Activated CD4-positive, alpha-beta memory T cell treated with anti-CD3 and anti-CD28 coated beads, Interleukin-2, amount 10 ng/mL, durations not matched to agents 7 days and 5 days (primary cell): ENCODE measurements around the gene LCN10. TPM values are rescaled to one million over a fixed set of nuclear protein-coding genes. Genes with fewer than 3 reads are reported as not detected.

Source experiments
- CTCF ChIA-PET: fragments of 350-600 bp; sonication (Branson Sonifier 250); formaldehyde crosslinking; loops from one replicate; lab custom pipeline; 2021; ENCODE audit warnings: antibody characterized with exemption, inconsistent platforms; lab: Charles Lee
- POLR2A ChIA-PET: fragments of 350-600 bp; sonication (Branson Sonifier 250); formaldehyde crosslinking; loops from one replicate; lab custom pipeline; 2021; ENCODE audit warnings: antibody characterized with exemption; lab: Charles Lee
- DNase-seq: peaks from one replicate; pipeline ENCODE4 v3.0.0-alpha.2; 2020
- H3K27ac Mint-ChIP-seq: one replicate; pipeline ENCODE4 v1.8.0; 2021; ENCODE audit warnings: mild to moderate bottlenecking, mixed read lengths
- H3K27me3 Mint-ChIP-seq: one replicate; pipeline ENCODE4 v1.8.0; 2021; ENCODE audit warnings: mixed read lengths
- H3K36me3 Mint-ChIP-seq: one replicate; pipeline ENCODE4 v1.8.0; 2021; ENCODE audit warnings: low read depth, mixed read lengths
- H3K4me1 Mint-ChIP-seq: one replicate; pipeline ENCODE4 v1.8.0; 2021; ENCODE audit warnings: mixed read lengths
- H3K4me3 Mint-ChIP-seq: one replicate; pipeline ENCODE4 v1.8.0; 2021; ENCODE audit warnings: mild to moderate bottlenecking, mixed read lengths
- H3K9me3 Mint-ChIP-seq: one replicate; pipeline ENCODE4 v1.8.0; 2021; ENCODE audit warnings: mixed read lengths
- total RNA-seq, 2 experiments: library from RNA; stranded (reverse); gene quantifications; one replicate each; pipeline ENCODE4 v1.2.3, GENCODE V29; 2021

LCN10 gene
- total RNA-seq, 2 experiments from 2014 or later: not detected

GRCh38 chr9:136690104-136690805, 52.5 kb downstream of the LCN10 start:
- POLR2A ChIA-PET: interaction anchor here (0.7 kb wide), 1 partner anchor 37 kb away, joined by 3 read pairs; no protein-coding TSS in a partner anchor
- H3K27me3 Mint-ChIP-seq: peaks cover 11% of the 10 kb centered on the region
- H3K36me3 Mint-ChIP-seq: no peaks in the 10 kb centered on the region
- peaks cover 6% of the 10 kb centered on the region for H3K4me1 Mint-ChIP-seq
- no peak for DNase-seq
- no peaks in the 10 kb centered on the region for H3K9me3 Mint-ChIP-seq
- CTCF ChIA-PET: no interaction called here
- no peak overlapping the region for H3K27ac Mint-ChIP-seq
- no peak overlapping the region for H3K4me3 Mint-ChIP-seq

DNA sequence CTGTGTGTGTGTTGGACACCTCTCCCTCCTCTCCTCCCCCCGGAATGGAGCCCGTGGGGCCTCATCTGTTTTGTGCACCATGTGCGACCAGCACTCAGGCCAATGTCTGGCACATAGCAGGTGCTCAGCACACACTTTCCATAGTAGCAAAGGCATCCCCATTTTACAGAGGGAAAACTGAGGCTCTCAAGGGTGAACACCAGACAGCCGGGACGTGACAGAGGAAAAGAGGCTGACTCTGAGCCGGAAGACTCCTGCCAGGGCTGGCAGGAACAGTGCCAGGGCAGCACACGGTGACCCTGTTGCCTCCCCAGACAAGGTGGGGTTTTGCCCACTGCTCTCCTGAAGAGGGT, 53.7 kb downstream of the LCN10 start:
- CTCF ChIA-PET: interaction anchor here (0.9 kb wide), 1 partner anchor 17 kb away, joined by 3 read pairs; no protein-coding TSS in a partner anchor
- Mint-ChIP-seq H3K9me3 (no peaks in the 10 kb centered on the region), H3K4me3 (no peak overlapping the region), H3K27ac (no peak overlapping the region), H3K27me3 (peaks cover 11% of the 10 kb centered on the region), H3K36me3 (no peaks in the 10 kb centered on the region), H3K4me1 (peaks cover 6% of the 10 kb centered on the region)
- no peak for DNase-seq
- POLR2A ChIA-PET: interaction anchor here (1.3 kb wide), 1 partner anchor 39 kb away, joined by 6 read pairs; no protein-coding TSS in a partner anchor

- Mint-ChIP-seq H3K36me3 (no peaks in the 10 kb centered on the region), H3K27ac (no peak overlapping the region), H3K4me1 (peaks cover 6% of the 10 kb centered on the region), H3K27me3 (peaks cover 11% of the 10 kb centered on the region), H3K4me3 (peak overlapping the region; percentile 32), H3K9me3 (no peaks in the 10 kb centered on the region)
- no peak for DNase-seq
- ChIA-PET POLR2A (interaction anchor here (1.3 kb wide), 1 partner anchor 39 kb away, joined by 6 read pairs; no protein-coding TSS in a partner anchor), CTCF (interaction anchor here (0.9 kb wide), 1 partner anchor 17 kb away, joined by 3 read pairs; no protein-coding TSS in a partner anchor)
These were observed 54.2 kb downstream of the LCN10 start for GRCh38 chr9:136688274-136689107.

Other genes starting within 250 kb of the LCN10 start
- 10 to 100 TPM; 58.8 to 59.8 TPM for gene NOTCH1, start 196.9 kb downstream of the LCN10 start, total RNA-seq
- under 1 TPM; 0.28 to 0.30 TPM for gene EGFL7, start 80.0 kb downstream of the LCN10 start, total RNA-seq
- 10 to 100 TPM; 17.2 to 18.8 TPM for gene AGPAT2, start 55.5 kb downstream of the LCN10 start, total RNA-seq
- gene DIPK1B, start 30.4 kb downstream of the LCN10 start, total RNA-seq: under 1 TPM; 0.15 to 0.18 TPM
- gene LCN6, start 5.6 kb upstream of the LCN10 start, total RNA-seq: under 1 TPM in 1 of 2 experiments, not detected in 1; 0.40 TPM
- not detected for gene LCN8, start 15.3 kb upstream of the LCN10 start, total RNA-seq
- gene LCN15, start 21.6 kb upstream of the LCN10 start, total RNA-seq: not detected
- 10 to 100 TPM; 39.6 to 42.9 TPM for gene TMEM141, start 48.4 kb upstream of the LCN10 start, total RNA-seq
- gene CCDC183, start 53.4 kb upstream of the LCN10 start, total RNA-seq: 1 to 10 TPM in 1 of 2 experiments, under 1 TPM in 1; 0.96 to 1.4 TPM
- 10 to 100 TPM; 96.0 to 96.2 TPM for gene RABL6, start 65.0 kb upstream of the LCN10 start, total RNA-seq
- gene AJM1, start 99.5 kb upstream of the LCN10 start, total RNA-seq: 1 to 10 TPM; 8.7 TPM
- gene PHPT1, start 106.5 kb upstream of the LCN10 start, total RNA-seq: 10 to 100 TPM; 82.3 to 85.4 TPM
- gene MAMDC4, start 109.4 kb upstream of the LCN10 start, total RNA-seq: 10 to 100 TPM; 12.5 to 13.6 TPM
- 100 to 1,000 TPM; 301 to 316 TPM for gene EDF1, start 123.4 kb upstream of the LCN10 start, total RNA-seq
- 10 to 100 TPM; 43.6 to 45.7 TPM for gene TRAF2, start 143.6 kb upstream of the LCN10 start, total RNA-seq
- gene FBXW5, start 201.8 kb upstream of the LCN10 start, total RNA-seq: 100 to 1,000 TPM; 118 to 119 TPM
- 1 to 10 TPM; 1.5 to 3.2 TPM for gene C8G, start 202.3 kb upstream of the LCN10 start, total RNA-seq
- gene LCN12, start 209.3 kb upstream of the LCN10 start, total RNA-seq: 1 to 10 TPM; 2.5 to 2.9 TPM
- 10 to 100 TPM; 44.2 to 45.4 TPM for gene PTGDS, start 234.6 kb upstream of the LCN10 start, total RNA-seq
- gene LCNL1, start 240.1 kb upstream of the LCN10 start, total RNA-seq: 1 to 10 TPM in 1 of 2 experiments, under 1 TPM in 1; 0.98 to 1.0 TPM
- gene PAXX, start 249.5 kb upstream of the LCN10 start, total RNA-seq: 10 to 100 TPM; 64.4 to 68.5 TPM